Liver (tissue), 3 donors: ENCODE data around the gene RNF145.

Experiments used
- FOXA2 ChIP-seq: IDR thresholded peaks from 2 replicates; pipeline ENCODE4 v1.6.1; 2016; ENCODE audit warnings: antibody characterized with exemption
- HNF4G ChIP-seq: IDR thresholded peaks from 2 replicates; pipeline ENCODE4 v1.6.1; 2016; ENCODE audit warnings: antibody characterized with exemption
- RAD21 ChIP-seq, 2 donors: IDR thresholded peaks; 2 replicates each; pipeline ENCODE4 v1.6.1; 2016; ENCODE audit warnings: antibody characterized with exemption in 2 of 2, mild to moderate bottlenecking in 2 of 2
- SP1 ChIP-seq: IDR thresholded peaks from 2 replicates; pipeline ENCODE4 v1.6.1; 2018; ENCODE audit warnings: antibody characterized with exemption, mild to moderate bottlenecking
- YY1 ChIP-seq: IDR thresholded peaks from 2 replicates; pipeline ENCODE4 v1.6.1; 2016; ENCODE audit warnings: antibody characterized with exemption, mild to moderate bottlenecking
- TF ChIP-seq, protein P1 (sequence below): IDR thresholded peaks from 2 replicates; pipeline ENCODE4 v1.6.1; 2016; ENCODE audit warnings: antibody characterized with exemption, mild to moderate bottlenecking
- TF ChIP-seq, protein P2 (sequence below): fragments of 150-350 bp; IDR thresholded peaks from 2 replicates; pipeline ENCODE4 v1.5.1; 2017; ENCODE audit warnings: improper control_type of control experiment, low read depth, low read length; ENCODE audit not compliant: missing input control
- TF ChIP-seq, protein P3 (sequence below): IDR thresholded peaks from 2 replicates; pipeline ENCODE4 v1.6.1; 2016; ENCODE audit warnings: antibody characterized with exemption
- donor health status: healthy.
- donor health status: healthy.

DNA sequence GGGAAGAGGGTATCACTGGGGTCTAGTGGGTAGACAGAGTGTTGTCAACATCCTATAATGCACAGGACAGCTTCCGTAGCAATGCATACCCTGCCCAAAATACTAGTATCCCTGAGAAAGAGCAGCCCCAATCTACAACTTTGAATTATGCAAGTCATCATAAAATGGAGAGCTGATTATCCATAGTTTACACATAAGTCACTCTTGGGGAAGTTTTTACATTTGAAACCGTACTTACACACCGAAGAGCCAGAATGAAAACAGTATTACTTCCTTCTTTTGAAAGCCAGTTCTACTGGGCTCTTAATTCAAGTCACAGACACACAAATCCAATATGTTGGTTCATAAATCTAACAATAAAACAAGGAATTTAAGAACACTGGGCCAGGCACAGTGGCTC lies 21.6 kb downstream of the RNF145 start:
- TF ChIP-seq, protein P1, sequence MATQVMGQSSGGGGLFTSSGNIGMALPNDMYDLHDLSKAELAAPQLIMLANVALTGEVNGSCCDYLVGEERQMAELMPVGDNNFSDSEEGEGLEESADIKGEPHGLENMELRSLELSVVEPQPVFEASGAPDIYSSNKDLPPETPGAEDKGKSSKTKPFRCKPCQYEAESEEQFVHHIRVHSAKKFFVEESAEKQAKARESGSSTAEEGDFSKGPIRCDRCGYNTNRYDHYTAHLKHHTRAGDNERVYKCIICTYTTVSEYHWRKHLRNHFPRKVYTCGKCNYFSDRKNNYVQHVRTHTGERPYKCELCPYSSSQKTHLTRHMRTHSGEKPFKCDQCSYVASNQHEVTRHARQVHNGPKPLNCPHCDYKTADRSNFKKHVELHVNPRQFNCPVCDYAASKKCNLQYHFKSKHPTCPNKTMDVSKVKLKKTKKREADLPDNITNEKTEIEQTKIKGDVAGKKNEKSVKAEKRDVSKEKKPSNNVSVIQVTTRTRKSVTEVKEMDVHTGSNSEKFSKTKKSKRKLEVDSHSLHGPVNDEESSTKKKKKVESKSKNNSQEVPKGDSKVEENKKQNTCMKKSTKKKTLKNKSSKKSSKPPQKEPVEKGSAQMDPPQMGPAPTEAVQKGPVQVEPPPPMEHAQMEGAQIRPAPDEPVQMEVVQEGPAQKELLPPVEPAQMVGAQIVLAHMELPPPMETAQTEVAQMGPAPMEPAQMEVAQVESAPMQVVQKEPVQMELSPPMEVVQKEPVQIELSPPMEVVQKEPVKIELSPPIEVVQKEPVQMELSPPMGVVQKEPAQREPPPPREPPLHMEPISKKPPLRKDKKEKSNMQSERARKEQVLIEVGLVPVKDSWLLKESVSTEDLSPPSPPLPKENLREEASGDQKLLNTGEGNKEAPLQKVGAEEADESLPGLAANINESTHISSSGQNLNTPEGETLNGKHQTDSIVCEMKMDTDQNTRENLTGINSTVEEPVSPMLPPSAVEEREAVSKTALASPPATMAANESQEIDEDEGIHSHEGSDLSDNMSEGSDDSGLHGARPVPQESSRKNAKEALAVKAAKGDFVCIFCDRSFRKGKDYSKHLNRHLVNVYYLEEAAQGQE, result no peak
- no peak for TF ChIP-seq FOXA2
- TF ChIP-seq, protein P2, sequence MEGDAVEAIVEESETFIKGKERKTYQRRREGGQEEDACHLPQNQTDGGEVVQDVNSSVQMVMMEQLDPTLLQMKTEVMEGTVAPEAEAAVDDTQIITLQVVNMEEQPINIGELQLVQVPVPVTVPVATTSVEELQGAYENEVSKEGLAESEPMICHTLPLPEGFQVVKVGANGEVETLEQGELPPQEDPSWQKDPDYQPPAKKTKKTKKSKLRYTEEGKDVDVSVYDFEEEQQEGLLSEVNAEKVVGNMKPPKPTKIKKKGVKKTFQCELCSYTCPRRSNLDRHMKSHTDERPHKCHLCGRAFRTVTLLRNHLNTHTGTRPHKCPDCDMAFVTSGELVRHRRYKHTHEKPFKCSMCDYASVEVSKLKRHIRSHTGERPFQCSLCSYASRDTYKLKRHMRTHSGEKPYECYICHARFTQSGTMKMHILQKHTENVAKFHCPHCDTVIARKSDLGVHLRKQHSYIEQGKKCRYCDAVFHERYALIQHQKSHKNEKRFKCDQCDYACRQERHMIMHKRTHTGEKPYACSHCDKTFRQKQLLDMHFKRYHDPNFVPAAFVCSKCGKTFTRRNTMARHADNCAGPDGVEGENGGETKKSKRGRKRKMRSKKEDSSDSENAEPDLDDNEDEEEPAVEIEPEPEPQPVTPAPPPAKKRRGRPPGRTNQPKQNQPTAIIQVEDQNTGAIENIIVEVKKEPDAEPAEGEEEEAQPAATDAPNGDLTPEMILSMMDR, result no peak
- TF ChIP-seq, protein P3, sequence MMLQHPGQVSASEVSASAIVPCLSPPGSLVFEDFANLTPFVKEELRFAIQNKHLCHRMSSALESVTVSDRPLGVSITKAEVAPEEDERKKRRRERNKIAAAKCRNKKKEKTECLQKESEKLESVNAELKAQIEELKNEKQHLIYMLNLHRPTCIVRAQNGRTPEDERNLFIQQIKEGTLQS, result no peak
- no peak for TF ChIP-seq RAD21 (IDR thresholded peaks at IDR 0.05)
- TF ChIP-seq YY1, result no peak
- TF ChIP-seq SP1, result no peak
- TF ChIP-seq HNF4G, result no peak
